ENCODE measurements around the gene PKP2.
A peak's percentile ranks its signal among the peaks of the same experiment; 100 is the strongest.

The PKP2 gene

GRCh38 chr12:32922546-32923297 is 26.1 kb upstream of the PKP2 start:
- intact Hi-C loops (cut with DNase I; ENCODE audit: low total_unique reads) = no loop called here

GRCh38 chr12:32921397-32921796 is 24.8 kb upstream of the PKP2 start:
- intact Hi-C loops (cut with DNase I; ENCODE audit: low total_unique reads) = no loop called here
- H3K4me3 ChIP-seq = no peak overlapping the region
- H3K36me3 ChIP-seq = no peaks in the 10 kb centered on the region

More at GRCh38 chr12:32922546-32923297, 26.1 kb upstream of the PKP2 start:
- no peaks in the 10 kb centered on the region for H3K27me3 ChIP-seq
- H3K36me3 ChIP-seq = no peaks in the 10 kb centered on the region
- H3K4me1 ChIP-seq = no peaks in the 10 kb centered on the region
- no peak for TF ChIP-seq CTCF (IDR thresholded peaks at IDR 0.05)
- no peaks in the 10 kb centered on the region for H3K9me3 ChIP-seq
- no peak for DNase-seq
- H3K4me3 ChIP-seq = no peak overlapping the region
- H3K27ac ChIP-seq = no peak overlapping the region

GRCh38 chr12:32920506-32921085 is 24.0 kb upstream of the PKP2 start:
- intact Hi-C loops (cut with DNase I; ENCODE audit: low total_unique reads) = no loop called here
- H3K9me3 ChIP-seq = no peaks in the 10 kb centered on the region
- TF ChIP-seq CTCF (IDR thresholded peaks at IDR 0.05) = no peak
- H3K4me3 ChIP-seq = no peak overlapping the region
- H3K27ac ChIP-seq = no peak overlapping the region
- no peaks in the 10 kb centered on the region for H3K27me3 ChIP-seq
- no peaks in the 10 kb centered on the region for H3K36me3 ChIP-seq
- no peak for DNase-seq
- no peaks in the 10 kb centered on the region for H3K4me1 ChIP-seq

More at GRCh38 chr12:32921397-32921796, 24.8 kb upstream of the PKP2 start:
- no peak overlapping the region for H3K27ac ChIP-seq
- no peak for DNase-seq
- TF ChIP-seq CTCF (IDR thresholded peaks at IDR 0.05) = no peak
- no peaks in the 10 kb centered on the region for H3K4me1 ChIP-seq
- H3K27me3 ChIP-seq = no peaks in the 10 kb centered on the region
- no peaks in the 10 kb centered on the region for H3K9me3 ChIP-seq

GRCh38 chr12:32918890-32919801 is 22.6 kb upstream of the PKP2 start:
- no peaks in the 10 kb centered on the region for H3K27me3 ChIP-seq
- no peak overlapping the region for H3K27ac ChIP-seq
- H3K4me1 ChIP-seq = no peaks in the 10 kb centered on the region
- no peaks in the 10 kb centered on the region for H3K9me3 ChIP-seq
- intact Hi-C loops (cut with DNase I; ENCODE audit: low total_unique reads) = no loop called here
- DNase-seq = no peak
- no peak overlapping the region for H3K4me3 ChIP-seq
- TF ChIP-seq CTCF (IDR thresholded peaks at IDR 0.05) = no peak
- H3K36me3 ChIP-seq = no peaks in the 10 kb centered on the region

GRCh38 chr12:32917094-32917611 is 20.6 kb upstream of the PKP2 start:
- peak in 1 of 2 donors; percentile 24 for DNase-seq
- Histone ChIP-seq H3K27me3 (no peaks in the 10 kb centered on the region), H3K27ac (no peak overlapping the region), H3K9me3 (no peaks in the 10 kb centered on the region), H3K4me3 (no peak overlapping the region), H3K4me1 (no peaks in the 10 kb centered on the region), H3K36me3 (no peaks in the 10 kb centered on the region)
- TF ChIP-seq CTCF (IDR thresholded peaks at IDR 0.05) = no peak
- intact Hi-C loops (cut with DNase I; ENCODE audit: low total_unique reads) = no loop called here

Data from tibial artery (tissue), 4 donors.